HepG2 (cell line): Measurements from ENCODE around the gene VGF. TPM values are rescaled to one million over a fixed set of nuclear protein-coding genes. Genes with fewer than 3 reads are reported as not detected.

Source experiments
- ATAC-seq: fragments of 200-7000 bp; cut with Tn5 transposase; 3 replicates; pipeline ENCODE4 v1.9.1; 2020; ENCODE audit warnings: mild to moderate bottlenecking, moderate library complexity
- BruUV-seq: library from RNA; stranded (reverse); fragments of 400-500 nt; replicated peaks from 2 replicates; lab custom pipeline; 2021; lab: Mats Ljungman, UMichigan
- CTCF ChIA-PET: fragments of 300-600 bp; formaldehyde crosslinking; extraction: SDS; loops from one replicate; lab custom pipeline; 2021; ENCODE audit warnings: low total read pairs, inconsistent platforms, low intra/inter-chr PET ratio; lab: Yijun Ruan, JAX
- POLR2A ChIA-PET: fragments of 350-600 bp; sonication (Branson Sonifier 250); formaldehyde crosslinking; loops from one replicate; lab custom pipeline; 2020; ENCODE audit warnings: antibody characterized with exemption, inconsistent platforms; lab: Yijun Ruan, JAX
- DNase-seq: peaks from one replicate; pipeline ENCODE4 v3.0.0-alpha.2; 2015; ENCODE audit warnings: low spot score
- FAIRE-seq: peaks from 3 replicates; lab custom pipeline; 2011; peaks lifted over from hg19 to GRCh38; lab: Jason Lieb, UNC
- H2AFZ ChIP-seq: one replicate; pipeline ENCODE4 v1.6.1; 2011; ENCODE audit warnings: low read length, inconsistent platforms
- H3K27ac ChIP-seq: fragments of 300-600 bp; 3 replicates; pipeline ENCODE4 v1.8.0; 2011; ENCODE audit warnings: mixed run types, mild to moderate bottlenecking, mixed read lengths, low read length, inconsistent platforms; ENCODE audit not compliant: insufficient read depth; ENCODE audit errors: extremely low read length
- H3K27me3 ChIP-seq, 2 experiments: fragments of 200-600 bp in 1 of 2; 2 replicates in 1 of 2; 3 replicates in 1 of 2; pipeline versions ENCODE4 v1.6.0 to v1.8.0; 2011; ENCODE audit warnings: low read length in 2 of 2, mild to moderate bottlenecking in 2 of 2, moderate library complexity in 2 of 2, inconsistent platforms in 1 of 2; ENCODE audit not compliant: insufficient read depth in 2 of 2, control insufficient read depth in 1 of 2
- H3K36me3 ChIP-seq, 2 experiments: fragments of 200-600 bp in 1 of 2; replicated peaks in 1 of 2; 2 replicates in 1 of 2; 3 replicates in 1 of 2; pipeline versions ENCODE4 v1.5.1 to v1.8.0; 2011; ENCODE audit warnings: low read length in 2 of 2, inconsistent platforms in 1 of 2; ENCODE audit not compliant: insufficient read depth in 2 of 2, control insufficient read depth in 1 of 2
- H3K4me1 ChIP-seq: 2 replicates; pipeline ENCODE4 v1.5.1; 2012; ENCODE audit warnings: low read length, inconsistent platforms; ENCODE audit not compliant: insufficient read depth
- H3K4me2 ChIP-seq: 2 replicates; pipeline ENCODE4 v1.6.0; 2011; ENCODE audit warnings: low read depth, low read length, inconsistent platforms
- H3K4me3 ChIP-seq, 3 experiments: fragments of 200-600 bp in 1 of 3; sonication (generic), shearing (Covaris generic) in 1 of 3; replicated peaks in 1 of 3; 2 replicates each; pipeline ENCODE4 v1.5.1; 2011 to 2016; ENCODE audit warnings: low read length in 3 of 3, inconsistent platforms in 2 of 3, low read depth in 2 of 3, mild to moderate bottlenecking in 2 of 3, control low read depth in 1 of 3, mixed read lengths in 1 of 3; ENCODE audit not compliant: insufficient read depth in 1 of 3
- H3K79me2 ChIP-seq: one replicate; pipeline ENCODE4 v1.6.1; 2011; ENCODE audit warnings: low read length, inconsistent platforms; ENCODE audit not compliant: insufficient read depth
- H3K9ac ChIP-seq: 2 replicates; pipeline ENCODE4 v1.6.0; 2011; ENCODE audit warnings: mild to moderate bottlenecking, low read depth, low read length, inconsistent platforms; ENCODE audit not compliant: insufficient read depth
- H3K9me3 ChIP-seq: 2 replicates; pipeline ENCODE4 v1.5.1; 2012; ENCODE audit warnings: mild to moderate bottlenecking, low read length
- H4K20me1 ChIP-seq: 2 replicates; pipeline ENCODE4 v1.6.0; 2011; ENCODE audit warnings: inconsistent platforms, mild to moderate bottlenecking, low read length, moderate library complexity; ENCODE audit not compliant: insufficient read depth
- ARID4A ChIP-seq: sonication (generic); formaldehyde crosslinking; IDR thresholded peaks from 2 replicates; pipeline ENCODE4 v1.5.0; 2020; ENCODE audit warnings: mild to moderate bottlenecking, missing genetic modification reagents, borderline replicate concordance
- FOSL2 ChIP-seq: sonication (generic); formaldehyde crosslinking; IDR thresholded peaks from 2 replicates; pipeline ENCODE4 v1.4.0; 2020; ENCODE audit warnings: missing genetic modification reagents
- GABPB1 ChIP-seq: IDR thresholded peaks from 2 replicates; pipeline ENCODE4 v1.6.1; 2016; ENCODE audit warnings: mild to moderate bottlenecking, missing genetic modification reagents, moderate library complexity, missing compliant biosample characterization
- GMEB1 ChIP-seq: sonication (generic); formaldehyde crosslinking; IDR thresholded peaks from 2 replicates; pipeline ENCODE4 v1.5.1; 2020; ENCODE audit warnings: missing genetic modification reagents, mild to moderate bottlenecking, borderline replicate concordance
- JUNB ChIP-seq: sonication (generic); formaldehyde crosslinking; IDR thresholded peaks from 2 replicates; pipeline ENCODE4 v1.8.0; 2022; ENCODE audit warnings: missing genetic modification reagents, mild to moderate bottlenecking, borderline replicate concordance
- NR1H2 ChIP-seq: sonication (generic); formaldehyde crosslinking; IDR thresholded peaks from 2 replicates; pipeline ENCODE4 v1.8.1; 2022; ENCODE audit warnings: low read depth, missing genetic modification reagents, borderline replicate concordance
- TGIF2 ChIP-seq: IDR thresholded peaks from 2 replicates; pipeline ENCODE4 v1.6.1; 2016; ENCODE audit warnings: control low read depth, missing compliant biosample characterization
- ZNF501 ChIP-seq: sonication (generic); formaldehyde crosslinking; IDR thresholded peaks from 2 replicates; pipeline ENCODE4 v1.5.1; 2020; ENCODE audit warnings: mild to moderate bottlenecking, moderate library complexity, missing genetic modification reagents
- WGBS: methylation state at CpG from one replicate; pipeline ENCODE4 v1.1.6; 2017; ENCODE audit warnings: low lambda C conversion rate; 5-methylcytosine and 5-hydroxymethylcytosine counted together
- in situ Hi-C: cut with HindIII; loops from 2 replicates; pipeline ENCODE4 v1.10.0; 2017; ENCODE audit warnings: low pct_unique_long_range_greater_than_20kb; ENCODE audit not compliant: extremely low pct_ligation_motif_present
- intact Hi-C: fragments of 100-400 bp; cut with micrococcal nuclease; formaldehyde crosslinking; loops from one replicate; pipeline ENCODE4 v1.10.0; 2022; ENCODE audit not compliant: unreplicated experiment
- polyA plus RNA-seq, 8 experiments: library from polyadenylated mRNA; depleted of rRNA in 3 of 8; stranded (reverse) in 7 of 8; unstranded in 1 of 8; fragments of >200 nt; fragmentation: Illumina TruSeq in 4 of 8; extraction: Trizol in 4 of 8; gene quantifications; 2 replicates each; pipeline versions ENCODE4 v1.2.1 to v1.2.3, GENCODE V29; 2011 to 2016; ENCODE audit warnings: low read depth in 4 of 8, missing spikeins in 1 of 8, mixed read lengths in 1 of 8; ENCODE audit not compliant: insufficient read depth in 1 of 8
- total RNA-seq, 5 experiments: library from RNA; depleted of rRNA; stranded (reverse); fragments of >200 nt; fragmentation: Illumina TruSeq; extraction: Trizol; gene quantifications; 2 replicates each; pipeline ENCODE4 v1.2.3, GENCODE V29; 2016; ENCODE audit warnings: low read depth in 1 of 5
- TF ChIP-seq, protein P1 (sequence below): sonication (generic); formaldehyde crosslinking; IDR thresholded peaks from 2 replicates; pipeline ENCODE4 v1.4.0; 2020; ENCODE audit warnings: missing genetic modification reagents, borderline replicate concordance

Gene VGF
- total and polyA plus RNA-seq, 2 of the 13 experiments (the other 11 are each of a cell fraction or from before 2014, with no cell fraction given) = 0.12 to 0.46 TPM

DNA sequence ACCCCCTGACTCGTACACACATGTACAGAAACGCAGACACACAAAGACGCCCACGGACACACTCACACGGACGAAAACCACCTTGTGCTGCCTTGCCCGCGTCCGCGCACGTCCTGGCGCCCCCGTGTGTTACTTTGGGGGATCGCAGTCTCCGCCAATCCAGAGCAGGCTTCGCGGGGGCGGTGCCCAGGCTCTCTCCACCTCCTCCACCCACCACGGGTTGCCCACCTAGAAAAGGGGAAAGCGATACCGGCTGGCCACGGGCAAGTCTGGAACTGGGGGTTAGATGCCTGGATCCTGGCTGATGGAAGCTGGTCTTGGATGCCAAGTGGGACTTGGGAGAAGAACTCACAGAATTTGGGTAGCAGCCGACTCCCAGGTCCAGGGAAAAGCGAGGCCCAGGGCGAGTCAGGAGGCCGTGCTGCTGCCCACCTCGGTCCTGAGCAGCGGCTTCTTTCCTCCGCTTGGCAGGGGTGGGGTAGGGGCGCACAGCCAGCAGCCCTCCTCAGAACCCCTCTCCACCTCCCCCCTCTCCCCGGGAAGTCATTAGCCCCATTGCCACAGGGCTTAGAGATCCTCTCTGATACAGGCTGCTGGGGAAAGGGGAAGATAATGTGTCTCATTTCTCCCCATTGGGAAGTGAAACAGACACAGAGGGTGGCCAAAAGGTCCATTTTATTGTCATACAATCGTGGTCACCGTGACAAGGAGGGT lies 4.6 kb upstream of the VGF start (continued):
- TF ChIP-seq GABPB1 (0 out of 2 replicates have a peak, but pooled peaks have one; percentile 14), ARID4A (CRISPR knock-in tag) (0 out of 2 replicates have a peak, but pooled peaks have one; percentile 16)

DNA sequence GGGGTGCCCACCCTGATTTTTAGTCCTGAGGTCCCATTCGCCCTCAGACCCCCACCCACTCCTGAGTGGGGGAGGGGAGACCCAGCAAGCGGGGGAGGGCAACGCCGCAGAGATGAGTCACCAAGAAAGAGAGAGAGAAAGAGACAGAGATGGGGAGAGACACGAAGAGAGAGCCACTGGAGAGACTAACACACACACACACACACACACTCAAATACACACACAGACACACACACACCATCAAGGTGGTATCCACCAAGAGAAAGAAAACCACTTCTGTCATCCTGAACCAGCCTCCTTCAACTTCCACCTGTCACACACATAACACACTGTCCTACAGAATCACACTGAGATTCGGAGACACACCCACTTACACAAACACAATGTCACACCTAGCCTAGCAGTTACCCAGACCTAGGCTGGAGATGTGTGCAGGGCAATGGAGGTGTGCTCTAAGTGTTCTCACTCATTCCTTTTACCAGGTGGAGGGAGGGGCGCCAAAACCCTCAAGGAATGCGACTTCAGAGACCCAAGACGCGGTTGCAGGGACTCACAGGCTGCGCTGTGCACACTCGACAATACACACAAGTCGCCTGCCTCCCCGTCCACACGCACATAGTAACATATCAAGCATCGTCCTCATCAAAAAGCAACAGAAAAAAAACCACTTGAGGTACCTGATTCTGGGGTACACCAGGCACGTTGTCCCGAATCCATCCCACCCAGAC lies 3.9 kb upstream of the VGF start:
- H3K9ac ChIP-seq = no peak overlapping the region
- in situ Hi-C loops = no loop called here
- ChIA-PET POLR2A (interaction anchor here (0.9 kb wide), 1 partner anchor 26 kb away, joined by 3 read pairs; no protein-coding TSS in a partner anchor), CTCF (interaction anchor here (1.4 to 2.7 kb wide), 2 partner anchors 25 to 75 kb away, joined by 7 to 14 read pairs; no protein-coding TSS in a partner anchor)
- FAIRE-seq (no peak), ATAC-seq (no peak), DNase-seq (no peak)
- BruUV-seq = no TSS peak
- H3K4me3 ChIP-seq = no peak overlapping the region
- H3K9me3 ChIP-seq = no peaks in the 10 kb centered on the region
- WGBS = 8% methylated on average over 17 of the region's 18 CpGs
- H3K4me2 ChIP-seq = peak overlapping the region; percentile 36; the same call in 1 of the 2 replicates
- H4K20me1 ChIP-seq = peaks cover 9% of the 10 kb centered on the region; the same call in 1 of the 2 replicates
- H3K27me3 ChIP-seq = peaks cover 13 to 80% of the 10 kb centered on the region in 2 experiments
- H3K36me3 ChIP-seq = no peaks in the 10 kb centered on the region
- peaks cover 56% of the 10 kb centered on the region for H3K4me1 ChIP-seq
- no peaks in the 10 kb centered on the region for H3K79me2 ChIP-seq
- H3K27ac ChIP-seq = no peak overlapping the region
- intact Hi-C loops = loop anchor here (2.0 kb wide), 1 partner anchor 24 kb away; no protein-coding TSS in a partner anchor
- H2AFZ ChIP-seq = no peak overlapping the region
- 0 out of 2 replicates have a peak, but pooled peaks have one; percentile 16 for TF ChIP-seq JUNB (CRISPR knock-in tag)
- TF ChIP-seq GMEB1 (CRISPR knock-in tag) = no peak
- no peak for TF ChIP-seq TGIF2
- TF ChIP-seq, protein P1, sequence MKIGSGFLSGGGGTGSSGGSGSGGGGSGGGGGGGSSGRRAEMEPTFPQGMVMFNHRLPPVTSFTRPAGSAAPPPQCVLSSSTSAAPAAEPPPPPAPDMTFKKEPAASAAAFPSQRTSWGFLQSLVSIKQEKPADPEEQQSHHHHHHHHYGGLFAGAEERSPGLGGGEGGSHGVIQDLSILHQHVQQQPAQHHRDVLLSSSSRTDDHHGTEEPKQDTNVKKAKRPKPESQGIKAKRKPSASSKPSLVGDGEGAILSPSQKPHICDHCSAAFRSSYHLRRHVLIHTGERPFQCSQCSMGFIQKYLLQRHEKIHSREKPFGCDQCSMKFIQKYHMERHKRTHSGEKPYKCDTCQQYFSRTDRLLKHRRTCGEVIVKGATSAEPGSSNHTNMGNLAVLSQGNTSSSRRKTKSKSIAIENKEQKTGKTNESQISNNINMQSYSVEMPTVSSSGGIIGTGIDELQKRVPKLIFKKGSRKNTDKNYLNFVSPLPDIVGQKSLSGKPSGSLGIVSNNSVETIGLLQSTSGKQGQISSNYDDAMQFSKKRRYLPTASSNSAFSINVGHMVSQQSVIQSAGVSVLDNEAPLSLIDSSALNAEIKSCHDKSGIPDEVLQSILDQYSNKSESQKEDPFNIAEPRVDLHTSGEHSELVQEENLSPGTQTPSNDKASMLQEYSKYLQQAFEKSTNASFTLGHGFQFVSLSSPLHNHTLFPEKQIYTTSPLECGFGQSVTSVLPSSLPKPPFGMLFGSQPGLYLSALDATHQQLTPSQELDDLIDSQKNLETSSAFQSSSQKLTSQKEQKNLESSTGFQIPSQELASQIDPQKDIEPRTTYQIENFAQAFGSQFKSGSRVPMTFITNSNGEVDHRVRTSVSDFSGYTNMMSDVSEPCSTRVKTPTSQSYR = peak; percentile 38; the same call in 1 of the 2 replicates
- TF ChIP-seq NR1H2 (CRISPR knock-in tag) = no peak
- TF ChIP-seq FOSL2 (CRISPR knock-in tag) = 0 out of 2 replicates have a peak, but pooled peaks have one; percentile 2
- TF ChIP-seq ZNF501 (CRISPR knock-in tag) = 0 out of 2 replicates have a peak, but pooled peaks have one; percentile 12
